Dermis lymphatic vessel endothelial cell (primary cell): Measurements from ENCODE around the gene FNDC3A. TPM values are rescaled to one million over a fixed set of nuclear protein-coding genes. Genes with fewer than 3 reads are reported as not detected.

ENCODE experiments used
- total RNA-seq: library from RNA; depleted of rRNA; stranded (reverse); fragments of >200 nt; gene quantifications from 2 replicates; pipeline ENCODE4 v1.2.1, GENCODE V29; 2014

Gene FNDC3A, protein sequence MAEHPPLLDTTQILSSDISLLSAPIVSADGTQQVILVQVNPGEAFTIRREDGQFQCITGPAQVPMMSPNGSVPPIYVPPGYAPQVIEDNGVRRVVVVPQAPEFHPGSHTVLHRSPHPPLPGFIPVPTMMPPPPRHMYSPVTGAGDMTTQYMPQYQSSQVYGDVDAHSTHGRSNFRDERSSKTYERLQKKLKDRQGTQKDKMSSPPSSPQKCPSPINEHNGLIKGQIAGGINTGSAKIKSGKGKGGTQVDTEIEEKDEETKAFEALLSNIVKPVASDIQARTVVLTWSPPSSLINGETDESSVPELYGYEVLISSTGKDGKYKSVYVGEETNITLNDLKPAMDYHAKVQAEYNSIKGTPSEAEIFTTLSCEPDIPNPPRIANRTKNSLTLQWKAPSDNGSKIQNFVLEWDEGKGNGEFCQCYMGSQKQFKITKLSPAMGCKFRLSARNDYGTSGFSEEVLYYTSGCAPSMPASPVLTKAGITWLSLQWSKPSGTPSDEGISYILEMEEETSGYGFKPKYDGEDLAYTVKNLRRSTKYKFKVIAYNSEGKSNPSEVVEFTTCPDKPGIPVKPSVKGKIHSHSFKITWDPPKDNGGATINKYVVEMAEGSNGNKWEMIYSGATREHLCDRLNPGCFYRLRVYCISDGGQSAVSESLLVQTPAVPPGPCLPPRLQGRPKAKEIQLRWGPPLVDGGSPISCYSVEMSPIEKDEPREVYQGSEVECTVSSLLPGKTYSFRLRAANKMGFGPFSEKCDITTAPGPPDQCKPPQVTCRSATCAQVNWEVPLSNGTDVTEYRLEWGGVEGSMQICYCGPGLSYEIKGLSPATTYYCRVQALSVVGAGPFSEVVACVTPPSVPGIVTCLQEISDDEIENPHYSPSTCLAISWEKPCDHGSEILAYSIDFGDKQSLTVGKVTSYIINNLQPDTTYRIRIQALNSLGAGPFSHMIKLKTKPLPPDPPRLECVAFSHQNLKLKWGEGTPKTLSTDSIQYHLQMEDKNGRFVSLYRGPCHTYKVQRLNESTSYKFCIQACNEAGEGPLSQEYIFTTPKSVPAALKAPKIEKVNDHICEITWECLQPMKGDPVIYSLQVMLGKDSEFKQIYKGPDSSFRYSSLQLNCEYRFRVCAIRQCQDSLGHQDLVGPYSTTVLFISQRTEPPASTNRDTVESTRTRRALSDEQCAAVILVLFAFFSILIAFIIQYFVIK
- total RNA-seq, result 55.1 and 87.6 TPM in 2 replicates

DNA sequence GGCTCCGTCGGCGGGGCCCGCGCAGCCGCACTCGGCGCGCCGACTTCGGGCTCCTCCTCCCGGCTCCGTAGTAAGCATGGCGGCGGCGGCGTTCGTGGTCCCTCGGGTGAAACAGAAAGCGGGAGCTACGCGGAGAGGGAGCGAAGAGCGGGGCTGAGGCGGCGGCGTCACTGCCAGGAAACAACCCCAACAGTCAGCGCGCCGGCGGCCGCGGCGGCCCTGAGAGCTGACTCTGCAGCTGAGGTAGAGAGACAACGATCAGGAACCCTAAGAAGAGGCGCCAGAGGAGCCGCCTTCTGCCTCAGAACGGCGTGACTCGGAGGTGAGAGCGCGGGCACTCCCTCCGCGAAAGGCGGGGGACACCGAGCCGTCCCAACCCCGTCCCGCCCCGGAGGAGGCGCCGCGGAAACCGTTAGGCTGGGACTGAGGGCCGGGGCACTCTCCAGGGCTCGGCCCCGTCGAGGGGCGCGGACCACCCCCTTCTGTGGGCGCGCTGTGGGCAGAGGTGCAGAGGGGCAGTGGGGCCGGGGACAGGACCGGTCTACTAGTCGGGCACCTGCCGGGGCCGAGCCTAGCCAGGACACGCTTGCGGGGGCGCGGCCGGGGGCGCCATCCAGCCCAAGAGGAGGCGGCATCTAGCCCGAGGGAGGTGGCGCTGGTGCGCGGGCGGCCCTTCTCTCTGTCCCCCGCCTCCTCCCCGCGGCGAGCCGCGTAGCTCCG is at the start of gene FNDC3A:
FNDC3A (plus strand) TSS at position 57 of the 720 bp plus-strand sequence. CDS start 30,279 bp downstream, outside the sequence.

DNA sequence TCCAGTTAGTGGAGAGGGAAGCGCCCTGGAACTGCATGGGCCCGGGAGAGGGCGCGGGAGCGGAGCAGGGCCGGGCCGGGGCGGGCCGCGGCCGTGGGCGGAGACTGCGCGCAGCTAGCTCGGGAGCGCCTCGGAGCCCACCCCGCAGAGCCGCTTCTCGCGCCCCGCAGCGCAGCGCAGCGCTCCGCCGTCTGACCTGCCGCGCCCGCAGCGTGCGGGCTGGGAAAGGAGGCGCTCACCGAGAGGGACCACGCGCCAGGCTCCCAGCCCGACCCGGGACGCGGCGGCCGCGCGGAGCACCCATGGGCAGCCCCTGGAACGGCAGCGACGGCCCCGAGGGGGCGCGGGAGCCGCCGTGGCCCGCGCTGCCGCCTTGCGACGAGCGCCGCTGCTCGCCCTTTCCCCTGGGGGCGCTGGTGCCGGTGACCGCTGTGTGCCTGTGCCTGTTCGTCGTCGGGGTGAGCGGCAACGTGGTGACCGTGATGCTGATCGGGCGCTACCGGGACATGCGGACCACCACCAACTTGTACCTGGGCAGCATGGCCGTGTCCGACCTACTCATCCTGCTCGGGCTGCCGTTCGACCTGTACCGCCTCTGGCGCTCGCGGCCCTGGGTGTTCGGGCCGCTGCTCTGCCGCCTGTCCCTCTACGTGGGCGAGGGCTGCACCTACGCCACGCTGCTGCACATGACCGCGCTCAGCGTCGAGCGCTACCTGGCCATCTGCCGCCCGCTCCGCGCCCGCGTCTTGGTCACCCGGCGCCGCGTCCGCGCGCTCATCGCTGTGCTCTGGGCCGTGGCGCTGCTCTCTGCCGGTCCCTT is 244.5 kb downstream of the FNDC3A start, which contains the start of gene MLNR:
MLNR (plus strand) TSS at position 303 of the 820 bp plus-strand sequence; CDS start at position 303, 0 bp downstream.

DNA sequence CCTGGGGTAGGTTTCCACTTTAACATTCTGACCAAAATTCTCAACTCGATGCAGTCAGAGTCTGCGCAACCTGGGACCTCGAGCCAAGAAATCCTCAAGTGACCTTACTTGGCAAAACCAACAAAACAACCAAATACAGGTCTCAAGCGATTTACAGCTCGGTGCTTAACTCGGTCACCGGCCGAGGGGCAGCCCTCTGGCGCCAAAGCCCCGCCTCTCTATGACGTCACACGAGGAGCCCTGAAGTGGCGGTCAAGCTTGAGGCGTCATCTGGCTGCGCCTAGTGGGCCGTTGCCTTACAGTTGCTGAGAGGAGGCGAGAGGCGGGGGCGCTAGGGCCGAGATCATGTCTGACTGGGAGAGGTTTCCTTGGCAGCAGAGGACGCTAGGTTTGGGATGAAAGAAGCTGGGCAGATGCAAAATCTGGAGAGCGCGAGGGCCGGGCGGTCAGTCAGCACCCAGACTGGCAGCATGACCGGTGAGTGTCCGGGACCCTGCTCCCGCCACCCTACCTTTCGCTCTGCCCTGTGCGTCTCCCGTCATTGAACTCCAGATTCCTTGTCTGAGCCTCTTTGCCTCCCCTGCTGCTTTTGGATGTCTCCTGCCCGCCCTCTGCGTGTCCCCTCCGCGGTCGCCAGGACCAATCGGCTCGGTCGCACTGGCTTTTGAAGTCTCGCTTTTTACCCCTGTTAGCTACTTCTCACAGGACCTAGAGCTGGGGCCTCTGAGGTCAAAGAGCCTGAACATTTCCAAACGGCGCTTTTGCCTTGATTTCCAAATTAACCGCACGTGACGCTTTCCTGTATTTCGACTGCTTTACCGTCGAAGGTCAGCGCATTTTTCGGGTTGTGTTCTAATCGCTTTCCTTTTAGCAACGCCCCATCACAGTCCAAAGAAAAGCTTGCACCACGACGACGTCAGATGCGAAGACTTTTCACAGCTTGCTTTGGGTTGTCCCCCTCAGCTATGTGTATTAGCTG is 272.2 kb downstream of the FNDC3A start, which contains the start of gene CDADC1:
CDADC1 (plus strand) TSS at position 283 of the 979 bp plus-strand sequence; CDS start at position 396, 113 bp downstream.

Other genes starting within 250 kb of the FNDC3A start
- gene MLNR, start 244.4 kb downstream of the FNDC3A start, total RNA-seq, result not detected in 2 replicates